HepG2 (cell line): ENCODE results near the gene MAEA. TPM values are rescaled to one million over a fixed set of nuclear protein-coding genes. Genes with fewer than 3 reads are reported as not detected.

ENCODE experiments used
- ATF5 ChIP-seq: sonication (generic); formaldehyde crosslinking; IDR thresholded peaks from 2 replicates; pipeline ENCODE4 v1.4.0; 2020; ENCODE audit warnings: mild to moderate bottlenecking, low read depth, missing genetic modification reagents
- CBFB ChIP-seq: sonication (generic); formaldehyde crosslinking; IDR thresholded peaks from 2 replicates; pipeline ENCODE4 v1.4.0; 2020; ENCODE audit warnings: missing genetic modification reagents
- HOMEZ ChIP-seq: IDR thresholded peaks from 2 replicates; pipeline ENCODE4 v1.6.1; 2016; ENCODE audit warnings: low read depth
- MAZ ChIP-seq, 2 experiments: sonication (generic) in 1 of 2; formaldehyde crosslinking in 1 of 2; IDR thresholded peaks; 2 replicates each; pipeline versions ENCODE4 v1.5.0 to v1.6.1; 2012 to 2020; ENCODE audit warnings: low read depth in 2 of 2, mild to moderate bottlenecking in 2 of 2, borderline replicate concordance in 1 of 2, improper control_type of control experiment in 1 of 2, low read length in 1 of 2, missing genetic modification reagents in 1 of 2, moderate library complexity in 1 of 2
- MTA1 ChIP-seq: sonication (generic); formaldehyde crosslinking; IDR thresholded peaks from 2 replicates; pipeline ENCODE4 v1.4.0; 2020; ENCODE audit warnings: missing genetic modification reagents, mild to moderate bottlenecking, borderline replicate concordance
- RBAK ChIP-seq: sonication (generic); formaldehyde crosslinking; IDR thresholded peaks from 2 replicates; pipeline ENCODE4 v1.5.1; 2020; ENCODE audit warnings: mild to moderate bottlenecking, missing genetic modification reagents
- SP1 ChIP-seq, 2 experiments: fragments of 450-650 bp in 1 of 2; sonication (generic) in 1 of 2; formaldehyde crosslinking in 1 of 2; IDR thresholded peaks; 2 replicates each; pipeline versions ENCODE4 v1.4.0 to v1.6.1; 2016 to 2020; ENCODE audit warnings: missing genetic modification reagents in 1 of 2
- SRF ChIP-seq: IDR thresholded peaks from 2 replicates; pipeline ENCODE4 v1.6.1; 2011; ENCODE audit warnings: mild to moderate bottlenecking, low read depth, low read length, moderate library complexity
- SRSF9 ChIP-seq: fragments of 200-400 bp; formaldehyde crosslinking; IDR thresholded peaks from 2 replicates; pipeline ENCODE4 v1.6.1; 2018; ENCODE audit warnings: borderline replicate concordance, mild to moderate bottlenecking, low read depth, low read length; ENCODE audit not compliant: insufficient read depth, poor library complexity, severe bottlenecking
- STAG1 ChIP-seq: sonication (generic); formaldehyde crosslinking; IDR thresholded peaks from 2 replicates; pipeline ENCODE4 v1.4.0; 2020; ENCODE audit warnings: missing genetic modification reagents
- TOE1 ChIP-seq: sonication (generic); formaldehyde crosslinking; IDR thresholded peaks from 2 replicates; pipeline ENCODE4 v1.4.0; 2020; ENCODE audit warnings: mild to moderate bottlenecking, missing genetic modification reagents
- YEATS2 ChIP-seq: sonication (generic); formaldehyde crosslinking; IDR thresholded peaks from 2 replicates; pipeline ENCODE4 v1.4.0; 2020; ENCODE audit warnings: missing genetic modification reagents, borderline replicate concordance
- ZBTB20 ChIP-seq: sonication (generic); formaldehyde crosslinking; IDR thresholded peaks from 2 replicates; pipeline ENCODE4 v1.8.1; 2023; ENCODE audit warnings: missing genetic modification reagents, low read depth, mild to moderate bottlenecking, borderline replicate concordance
- ZEB1 ChIP-seq: IDR thresholded peaks from 2 replicates; pipeline ENCODE4 v1.6.1; 2012; ENCODE audit warnings: mild to moderate bottlenecking, low read depth, inconsistent platforms; ENCODE audit not compliant: insufficient replicate concordance
- ZFY ChIP-seq: sonication (generic); formaldehyde crosslinking; IDR thresholded peaks from 2 replicates; pipeline ENCODE4 v1.4.0; 2020; ENCODE audit warnings: missing genetic modification reagents
- ZFYVE20 ChIP-seq: sonication (generic); formaldehyde crosslinking; IDR thresholded peaks from 2 replicates; pipeline ENCODE4 v1.8.0; 2023; ENCODE audit warnings: low read depth, mild to moderate bottlenecking, moderate library complexity, missing genetic modification reagents, borderline replicate concordance
- ZNF24 ChIP-seq: fragments of 450-650 bp; IDR thresholded peaks from 2 replicates; pipeline ENCODE4 v1.6.1; 2017; ENCODE audit warnings: antibody characterized with exemption, mild to moderate bottlenecking
- ZNF292 ChIP-seq: sonication (generic); formaldehyde crosslinking; IDR thresholded peaks from 2 replicates; pipeline ENCODE4 v1.8.1; 2022; ENCODE audit warnings: mild to moderate bottlenecking, low read depth, missing genetic modification reagents, borderline replicate concordance
- ZNF430 ChIP-seq: sonication (generic); formaldehyde crosslinking; IDR thresholded peaks from 2 replicates; pipeline ENCODE4 v1.9.0; 2021; ENCODE audit warnings: mild to moderate bottlenecking, missing genetic modification reagents
- ZNF567 ChIP-seq: sonication (generic); formaldehyde crosslinking; IDR thresholded peaks from 2 replicates; pipeline ENCODE4 v1.8.1; 2023; ENCODE audit warnings: mild to moderate bottlenecking, missing genetic modification reagents, borderline replicate concordance
- ZNF574 ChIP-seq: sonication (generic); formaldehyde crosslinking; IDR thresholded peaks from 2 replicates; pipeline ENCODE4 v1.4.0; 2020; ENCODE audit warnings: missing genetic modification reagents
- ZNF580 ChIP-seq: IDR thresholded peaks from 2 replicates; pipeline ENCODE4 v1.6.1; 2016; ENCODE audit warnings: low read depth, borderline replicate concordance
- ZNF747 ChIP-seq: sonication (generic); formaldehyde crosslinking; IDR thresholded peaks from 2 replicates; pipeline ENCODE4 v1.8.1; 2023; ENCODE audit warnings: missing genetic modification reagents, mild to moderate bottlenecking, borderline replicate concordance
- ZNF841 ChIP-seq: sonication (generic); formaldehyde crosslinking; IDR thresholded peaks from 2 replicates; pipeline ENCODE4 v1.8.1; 2023; ENCODE audit warnings: missing genetic modification reagents, borderline replicate concordance
- polyA plus RNA-seq, 8 experiments: library from polyadenylated mRNA; depleted of rRNA in 3 of 8; stranded (reverse) in 7 of 8; unstranded in 1 of 8; fragments of >200 nt; fragmentation: Illumina TruSeq in 4 of 8; extraction: Trizol in 4 of 8; gene quantifications; 2 replicates each; pipeline versions ENCODE4 v1.2.1 to v1.2.3, GENCODE V29; 2011 to 2016; ENCODE audit warnings: low read depth in 4 of 8, missing spikeins in 1 of 8, mixed read lengths in 1 of 8; ENCODE audit not compliant: insufficient read depth in 1 of 8
- total RNA-seq, 5 experiments: library from RNA; depleted of rRNA; stranded (reverse); fragments of >200 nt; fragmentation: Illumina TruSeq; extraction: Trizol; gene quantifications; 2 replicates each; pipeline ENCODE4 v1.2.3, GENCODE V29; 2016; ENCODE audit warnings: low read depth in 1 of 5

MAEA gene
- total and polyA plus RNA-seq, 2 of the 13 experiments (the other 11 are each of a cell fraction or from before 2014, with no cell fraction given) = 52.0 to 57.1 TPM

- TF ChIP-seq MTA1 (CRISPR knock-in tag) (no peak), ZEB1 (no peak), SRSF9 (no peak), ZBTB20 (CRISPR knock-in tag) (no peak), ZNF292 (no peak), ZFYVE20 (CRISPR knock-in tag) (no peak), ZNF747 (no peak), ZNF574 (CRISPR knock-in tag) (peak; percentile 21; the same call in 1 of the 2 replicates), SP1 (IDR thresholded peaks at IDR 0.05) (no peak), SP1 (CRISPR knock-in tag; IDR thresholded peaks at IDR 0.05) (0 out of 2 replicates have a peak, but pooled peaks have one; percentile 19), ZNF580 (CRISPR knock-in tag) (peak; percentile 50; the same call in 1 of the 2 replicates), ZNF24 (no peak), ZFY (CRISPR knock-in tag) (peak; percentile 61; the same call in 1 of the 2 replicates), HOMEZ (CRISPR knock-in tag) (no peak), RBAK (CRISPR knock-in tag) (no peak), SRF (no peak), ATF5 (no peak), ZNF841 (CRISPR knock-in tag) (no peak), STAG1 (CRISPR knock-in tag) (peak; percentile 89), ZNF430 (CRISPR knock-in tag) (no peak), CBFB (CRISPR knock-in tag) (no peak), TOE1 (CRISPR knock-in tag) (no peak), YEATS2 (peak; percentile 40; the same call in 1 of the 2 replicates), ZNF567 (CRISPR knock-in tag) (no peak), MAZ (IDR thresholded peaks at IDR 0.05; ENCODE audit: borderline replicate concordance, low read depth, low read length) (0 out of 2 replicates have a peak, but pooled peaks have one; percentile 27), MAZ (CRISPR knock-in tag; IDR thresholded peaks at IDR 0.05; ENCODE audit: low read depth) (no peak)
Observed at GRCh38 chr4:1351854-1352566, 62.3 kb downstream of the MAEA start (continued).
